Measurements from ENCODE around the gene SHROOM3. TPM values are rescaled to one million over a fixed set of nuclear protein-coding genes. Genes with fewer than 3 reads are reported as not detected.
A peak's percentile ranks its signal among the peaks of the same experiment; 100 is the strongest.

The SHROOM3 gene
- total RNA-seq, 6 experiments from 2014 or later = 39.1 to 98.7 (median 40.9) TPM

DNA sequence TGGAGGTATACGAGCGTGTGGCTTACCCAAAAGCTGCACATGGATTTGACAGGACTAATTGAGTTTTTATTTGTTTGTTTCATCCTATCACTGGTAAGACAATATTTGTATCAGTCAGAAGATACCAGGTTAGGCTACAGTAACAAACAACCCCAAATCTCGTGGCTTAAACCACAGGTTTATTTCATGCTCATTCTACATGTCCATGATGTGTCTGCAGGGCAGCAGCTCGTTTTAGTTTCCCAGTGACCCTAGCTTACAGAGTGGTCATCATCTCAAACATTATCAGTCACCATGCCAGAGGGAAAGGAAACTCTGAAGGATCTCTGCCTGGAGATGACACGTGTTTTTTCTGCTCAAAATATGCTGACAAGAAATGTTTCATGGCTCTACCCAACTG, 108.3 kb downstream of the SHROOM3 start:
- Mint-ChIP-seq H3K9me3 (peaks cover 8% of the 10 kb centered on the region; the same call in 1 of the 2 replicates), H3K36me3 (ENCODE audit: low read depth) (peaks cover 6% of the 10 kb centered on the region), H3K4me1 (ENCODE audit: low read depth) (peaks cover 72% of the 10 kb centered on the region), H3K27ac (no peak overlapping the region), H3K4me3 (no peak overlapping the region), H3K27me3 (ENCODE audit: insufficient read depth) (no peaks in the 10 kb centered on the region; the same call in 1 of the 2 replicates)
- TF ChIP-seq, protein P1, sequence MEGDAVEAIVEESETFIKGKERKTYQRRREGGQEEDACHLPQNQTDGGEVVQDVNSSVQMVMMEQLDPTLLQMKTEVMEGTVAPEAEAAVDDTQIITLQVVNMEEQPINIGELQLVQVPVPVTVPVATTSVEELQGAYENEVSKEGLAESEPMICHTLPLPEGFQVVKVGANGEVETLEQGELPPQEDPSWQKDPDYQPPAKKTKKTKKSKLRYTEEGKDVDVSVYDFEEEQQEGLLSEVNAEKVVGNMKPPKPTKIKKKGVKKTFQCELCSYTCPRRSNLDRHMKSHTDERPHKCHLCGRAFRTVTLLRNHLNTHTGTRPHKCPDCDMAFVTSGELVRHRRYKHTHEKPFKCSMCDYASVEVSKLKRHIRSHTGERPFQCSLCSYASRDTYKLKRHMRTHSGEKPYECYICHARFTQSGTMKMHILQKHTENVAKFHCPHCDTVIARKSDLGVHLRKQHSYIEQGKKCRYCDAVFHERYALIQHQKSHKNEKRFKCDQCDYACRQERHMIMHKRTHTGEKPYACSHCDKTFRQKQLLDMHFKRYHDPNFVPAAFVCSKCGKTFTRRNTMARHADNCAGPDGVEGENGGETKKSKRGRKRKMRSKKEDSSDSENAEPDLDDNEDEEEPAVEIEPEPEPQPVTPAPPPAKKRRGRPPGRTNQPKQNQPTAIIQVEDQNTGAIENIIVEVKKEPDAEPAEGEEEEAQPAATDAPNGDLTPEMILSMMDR (IDR thresholded peaks at IDR 0.05) = no peak
- no peak for DNase-seq

DNA sequence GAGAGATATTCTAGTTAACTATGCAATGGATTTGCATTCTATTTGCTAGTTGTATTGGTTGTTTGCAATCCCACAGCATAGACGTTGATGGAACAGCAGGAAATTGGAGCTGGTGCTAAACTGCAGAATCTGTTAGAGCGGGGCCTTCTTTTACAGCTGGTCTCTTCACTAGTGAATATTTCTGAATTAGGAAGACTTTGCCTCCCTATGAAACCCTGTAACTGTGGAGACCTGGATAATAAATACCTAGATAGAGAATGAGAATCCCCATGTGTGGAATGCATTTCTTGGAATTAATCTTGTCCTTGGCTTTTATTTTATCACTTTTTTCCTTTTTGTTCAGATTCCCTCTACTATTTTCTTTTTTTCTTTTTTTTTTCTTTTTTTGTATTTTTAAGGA, 109.7 kb downstream of the SHROOM3 start:
- Mint-ChIP-seq H3K4me3 (no peak overlapping the region), H3K36me3 (ENCODE audit: low read depth) (peaks cover 5% of the 10 kb centered on the region), H3K27ac (peak overlapping the region; percentile 94), H3K27me3 (ENCODE audit: insufficient read depth) (no peaks in the 10 kb centered on the region; the same call in 1 of the 2 replicates), H3K9me3 (peaks cover 8% of the 10 kb centered on the region; the same call in 1 of the 2 replicates), H3K4me1 (ENCODE audit: low read depth) (peaks cover 61% of the 10 kb centered on the region)
- TF ChIP-seq, protein P1 (IDR thresholded peaks at IDR 0.05) = no peak
- no peak for DNase-seq

DNA sequence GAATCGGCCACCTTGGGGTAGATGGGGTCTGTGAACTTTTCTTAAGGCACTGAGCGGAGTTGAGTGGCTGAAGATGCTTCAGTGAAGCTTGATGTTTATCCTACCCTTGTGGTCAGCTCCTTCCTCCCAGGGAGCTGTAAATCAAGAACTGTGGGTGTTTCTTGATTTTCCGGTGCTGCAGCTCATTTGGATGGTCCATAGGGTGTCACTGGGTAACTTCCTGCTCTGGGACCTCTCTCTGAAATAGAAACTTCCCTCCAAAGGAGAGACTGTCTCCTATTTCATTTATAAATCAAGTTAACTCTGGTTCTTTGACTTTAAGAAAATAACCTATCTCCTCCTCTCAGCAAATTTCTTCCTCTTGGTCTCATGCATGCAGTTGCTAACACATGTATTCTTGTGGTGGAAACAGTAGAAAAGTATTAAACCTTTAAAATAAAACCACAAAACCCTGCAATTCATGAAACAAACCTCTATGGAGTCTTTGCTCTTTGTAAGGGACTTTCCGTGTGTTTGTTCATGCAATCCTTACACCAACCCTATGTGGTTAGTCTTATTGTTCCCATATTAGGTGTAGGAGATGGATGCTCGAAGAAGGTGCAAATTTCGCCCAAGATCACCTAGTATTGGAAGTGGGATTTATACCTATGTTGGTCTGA, 110.3 kb downstream of the SHROOM3 start:
- H3K9me3 Mint-ChIP-seq = peaks cover 8% of the 10 kb centered on the region; the same call in 1 of the 2 replicates
- peaks cover 5% of the 10 kb centered on the region for H3K36me3 Mint-ChIP-seq (ENCODE audit: low read depth)
- H3K27me3 Mint-ChIP-seq (ENCODE audit: insufficient read depth) = no peaks in the 10 kb centered on the region; the same call in 1 of the 2 replicates
- peak overlapping the region; percentile 94 for H3K27ac Mint-ChIP-seq
- TF ChIP-seq, protein P1 (IDR thresholded peaks at IDR 0.05) = no peak
- no peak overlapping the region; the same call in 1 of the 2 replicates for H3K4me3 Mint-ChIP-seq
- DNase-seq = no peak
- peaks cover 61% of the 10 kb centered on the region for H3K4me1 Mint-ChIP-seq (ENCODE audit: low read depth)

DNA sequence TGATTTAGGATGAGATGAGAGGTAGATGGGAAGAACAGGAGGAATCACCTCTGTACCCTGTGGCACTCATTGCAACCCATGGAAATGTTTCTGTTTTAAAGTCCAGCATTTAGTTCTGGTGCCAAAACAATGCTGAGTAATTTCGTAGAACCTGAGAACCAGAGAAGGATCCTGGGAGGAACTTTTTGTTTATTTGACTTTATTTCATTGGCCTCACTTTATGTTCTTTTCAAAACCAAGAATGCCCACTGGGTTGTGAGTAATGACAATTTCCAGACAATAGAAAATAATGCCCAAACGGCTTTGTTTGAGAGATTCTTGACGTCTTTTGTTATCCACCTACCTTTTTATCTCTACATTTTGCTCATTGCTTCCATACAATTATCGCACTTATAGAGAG, 111.3 kb downstream of the SHROOM3 start:
- H3K4me1 Mint-ChIP-seq (ENCODE audit: low read depth) = peaks cover 63% of the 10 kb centered on the region
- H3K4me3 Mint-ChIP-seq = peak overlapping the region; percentile 80

GRCh38 chr4:76546759-76547742, 112.0 kb downstream of the SHROOM3 start:
- Mint-ChIP-seq H3K36me3 (ENCODE audit: low read depth) (peaks cover 5% of the 10 kb centered on the region), H3K4me1 (ENCODE audit: low read depth) (peaks cover 66% of the 10 kb centered on the region), H3K27me3 (ENCODE audit: insufficient read depth) (no peaks in the 10 kb centered on the region; the same call in 1 of the 2 replicates), H3K27ac (peak overlapping the region; percentile 94), H3K9me3 (peaks cover 8% of the 10 kb centered on the region; the same call in 1 of the 2 replicates), H3K4me3 (peak overlapping the region; percentile 80)
- DNase-seq = peak; percentile 92
- TF ChIP-seq, protein P1 (IDR thresholded peaks at IDR 0.05) = no peak

More for the DNA sequence above, 111.3 kb downstream of the SHROOM3 start:
- Mint-ChIP-seq H3K9me3 (peaks cover 8% of the 10 kb centered on the region; the same call in 1 of the 2 replicates), H3K36me3 (ENCODE audit: low read depth) (peaks cover 5% of the 10 kb centered on the region), H3K27ac (peak overlapping the region; percentile 94), H3K27me3 (ENCODE audit: insufficient read depth) (no peaks in the 10 kb centered on the region; the same call in 1 of the 2 replicates)
- peak; percentile 66 for DNase-seq
- TF ChIP-seq, protein P1 (IDR thresholded peaks at IDR 0.05) = no peak
